Spleen (tissue), 7 donors: Measurements from ENCODE around the gene TMEM201.

Source experiments
- CTCF ChIP-seq, 11 experiments: fragments of 200-600 bp in 7 of 11; fragments of 450-650 bp in 4 of 11; sonication (generic) in 4 of 11; IDR thresholded peaks in 8 of 11; conservative IDR thresholded peaks in 3 of 11; 1 replicate in 7 of 11; 2 replicates in 4 of 11; pipeline versions ENCODE4 v1.4.0 to v1.8.0; 2016 to 2021; ENCODE audit warnings: antibody characterized with exemption in 11 of 11, inconsistent platforms in 4 of 11, mild to moderate bottlenecking in 1 of 11
- POLR2A ChIP-seq, 3 donors: fragments of 450-650 bp; IDR thresholded peaks; one replicate each; pipeline ENCODE4 v1.5.1; 2017; ENCODE audit warnings: antibody characterized with exemption in 3 of 3, mild to moderate bottlenecking in 1 of 3
- donor health status: DM: no; HTN: no; CAD: no; lungs with moderate emphysema.
- donor health status: DM: no; HTN: no; CAD: no.
- donor health status: DM: no; HTN: no; CAD: no.

- TF ChIP-seq CTCF (IDR thresholded peaks at IDR 0.05 in 8 of 11, conservative IDR thresholded peaks at IDR 0.05 in 3 of 11) (no peak), POLR2A (IDR thresholded peaks at IDR 0.05) (no peak)
Observed at GRCh38 chr1:9553736-9554144, 35.0 kb upstream of the TMEM201 start.
